Measurements from ENCODE around the gene NSD1. TPM values are rescaled to one million over a fixed set of nuclear protein-coding genes. Genes with fewer than 3 reads are reported as not detected.
"Not testable (repeated sequence)": the region's sequence is repeated elsewhere in the genome, so short reads cannot be mapped to it uniquely, and the experiment has no call there.

Gene NSD1
- total RNA-seq, 1 experiment from 2014 or later = 14.5 TPM

- DNase-seq (ENCODE audit: low read depth) = not testable (repeated sequence)
These were observed 44.4 kb downstream of the NSD1 start for GRCh38 chr5:177177847-177178437.

DNA sequence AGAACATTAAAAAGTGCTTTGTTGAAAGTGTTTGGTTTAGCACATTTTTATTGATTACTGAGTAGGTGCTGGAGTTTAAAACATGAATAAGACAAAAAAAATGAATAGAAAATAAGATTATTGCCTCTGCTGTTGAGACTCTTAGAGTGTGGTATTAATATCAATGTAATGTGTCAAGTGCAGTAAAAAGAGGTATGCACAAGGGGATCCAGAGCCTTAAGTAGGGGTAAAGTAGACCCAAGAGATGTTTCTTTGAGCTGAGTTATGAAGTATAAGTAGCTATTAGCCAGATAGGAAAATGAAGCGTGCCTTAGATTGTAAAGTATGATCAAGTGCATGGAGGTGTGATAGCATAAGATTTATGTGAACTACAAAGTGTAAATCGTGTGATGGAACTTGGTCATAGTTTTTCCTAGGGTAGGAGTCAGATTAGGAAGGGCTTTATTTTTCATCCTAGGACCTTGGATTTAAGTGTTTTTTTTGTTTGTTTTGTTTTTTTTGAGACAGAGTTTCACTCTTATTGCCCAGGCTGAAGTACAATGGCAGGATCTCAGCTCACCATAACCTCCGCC, 45.2 kb downstream of the NSD1 start:
- DNase-seq (ENCODE audit: low read depth) = no peak

DNA sequence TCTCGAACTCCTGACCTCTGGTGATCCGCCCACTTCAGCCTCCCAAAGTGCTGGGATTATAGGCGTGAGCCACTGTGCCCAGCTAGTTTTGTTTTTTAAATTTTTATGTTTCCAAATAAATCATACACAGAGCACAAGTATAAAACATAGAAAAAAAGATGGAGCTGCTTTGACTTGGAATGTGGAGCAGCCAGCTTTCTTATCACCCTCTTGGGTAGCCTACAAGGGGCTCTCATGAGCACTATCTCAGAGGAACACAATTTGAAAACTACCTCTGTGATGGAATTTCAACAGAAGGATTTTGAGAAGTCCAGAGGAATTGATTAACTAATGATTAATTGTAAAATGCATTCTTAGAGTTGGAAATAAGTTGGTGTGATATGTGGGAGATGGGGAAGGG, 45.9 kb downstream of the NSD1 start:
- no peak for DNase-seq (ENCODE audit: low read depth)

DNA sequence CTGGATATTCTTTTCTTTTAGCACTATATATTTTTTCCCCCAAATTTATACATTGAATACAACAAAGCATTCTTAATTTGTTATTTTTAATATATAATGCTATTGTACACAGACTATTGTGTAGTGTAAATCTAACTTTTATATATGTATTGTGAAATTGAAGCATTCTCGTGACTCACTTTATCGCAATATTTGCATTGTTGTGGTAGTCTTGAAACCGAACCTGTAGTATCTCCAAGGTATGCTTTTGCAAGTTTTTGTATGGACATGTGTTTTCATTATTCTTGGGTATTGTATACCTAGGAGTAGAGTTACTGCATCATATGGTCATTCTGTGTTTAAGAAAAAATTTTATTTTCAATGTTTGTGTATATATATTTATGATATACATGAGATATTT, 49.6 kb downstream of the NSD1 start:
- no peak for DNase-seq (ENCODE audit: low read depth)

- DNase-seq (ENCODE audit: low read depth) = no peak
These were observed 50.3 kb downstream of the NSD1 start for GRCh38 chr5:177183766-177184360.

DNA sequence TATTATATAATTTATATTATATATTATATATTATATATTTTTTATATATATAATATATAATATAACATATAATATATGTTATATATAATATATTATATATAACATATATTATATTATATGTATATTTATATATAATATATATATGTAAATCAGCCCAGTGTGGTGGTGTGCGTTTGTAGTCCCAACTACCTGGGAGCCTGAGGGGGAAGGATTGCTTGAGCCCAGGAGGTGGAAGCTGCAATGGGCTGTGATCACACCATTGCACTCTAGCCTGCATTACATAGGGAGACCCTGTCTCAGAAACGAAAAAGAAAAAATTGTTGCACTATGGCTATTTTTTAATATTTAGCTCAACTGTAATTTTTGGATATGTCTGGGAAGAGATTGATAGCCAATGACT, 52.4 kb downstream of the NSD1 start:
- no peak for DNase-seq (ENCODE audit: low read depth)

- no peak for DNase-seq (ENCODE audit: low read depth)
These were observed 53.1 kb downstream of the NSD1 start for GRCh38 chr5:177186645-177187044.

- no peak for DNase-seq (ENCODE audit: low read depth)
These were observed 55.2 kb downstream of the NSD1 start for GRCh38 chr5:177188775-177189174.

DNA sequence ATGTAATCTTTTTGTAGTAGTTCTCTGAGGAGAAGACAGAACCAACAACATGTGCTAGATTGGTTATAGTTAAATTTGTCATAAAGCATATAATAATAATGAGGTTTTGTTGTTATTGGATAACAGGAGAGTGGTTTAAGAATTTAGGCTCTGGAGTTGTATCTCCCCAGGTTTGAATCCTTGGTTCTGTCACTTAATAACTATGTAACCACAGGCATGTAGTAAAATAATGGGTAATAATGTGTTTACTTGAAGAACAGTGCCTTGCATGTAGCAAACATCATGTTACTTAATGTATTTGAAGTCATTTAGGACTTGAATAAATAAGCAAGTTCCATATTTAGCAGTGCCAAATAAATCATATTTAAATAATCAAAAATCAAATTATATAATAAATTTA, 55.8 kb downstream of the NSD1 start:
- DNase-seq (ENCODE audit: low read depth) = no peak

DNA sequence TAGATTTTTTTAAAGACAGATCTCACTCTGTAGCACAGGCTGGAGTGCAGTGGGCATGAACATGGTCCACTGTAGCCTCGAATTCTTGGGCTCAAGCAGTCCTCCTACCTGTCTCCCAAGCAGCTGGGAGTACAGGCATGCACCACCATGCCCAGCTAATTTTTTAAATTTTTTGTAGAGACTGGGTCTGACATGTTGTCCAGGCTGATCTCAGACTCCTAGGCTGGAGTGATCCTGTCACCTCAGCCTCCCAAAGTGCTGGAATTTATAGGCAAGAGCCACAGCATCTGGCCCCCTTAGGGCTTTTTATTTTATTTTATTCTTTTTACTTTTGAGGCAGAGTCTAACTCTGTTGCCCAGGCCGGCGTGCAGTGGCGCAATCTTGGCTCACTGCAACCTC, 56.4 kb downstream of the NSD1 start:
- DNase-seq (ENCODE audit: low read depth) = no peak

- peak; percentile 97 for DNase-seq (ENCODE audit: low read depth)
These were observed 60.7 kb downstream of the NSD1 start for GRCh38 chr5:177194268-177194667.

DNA sequence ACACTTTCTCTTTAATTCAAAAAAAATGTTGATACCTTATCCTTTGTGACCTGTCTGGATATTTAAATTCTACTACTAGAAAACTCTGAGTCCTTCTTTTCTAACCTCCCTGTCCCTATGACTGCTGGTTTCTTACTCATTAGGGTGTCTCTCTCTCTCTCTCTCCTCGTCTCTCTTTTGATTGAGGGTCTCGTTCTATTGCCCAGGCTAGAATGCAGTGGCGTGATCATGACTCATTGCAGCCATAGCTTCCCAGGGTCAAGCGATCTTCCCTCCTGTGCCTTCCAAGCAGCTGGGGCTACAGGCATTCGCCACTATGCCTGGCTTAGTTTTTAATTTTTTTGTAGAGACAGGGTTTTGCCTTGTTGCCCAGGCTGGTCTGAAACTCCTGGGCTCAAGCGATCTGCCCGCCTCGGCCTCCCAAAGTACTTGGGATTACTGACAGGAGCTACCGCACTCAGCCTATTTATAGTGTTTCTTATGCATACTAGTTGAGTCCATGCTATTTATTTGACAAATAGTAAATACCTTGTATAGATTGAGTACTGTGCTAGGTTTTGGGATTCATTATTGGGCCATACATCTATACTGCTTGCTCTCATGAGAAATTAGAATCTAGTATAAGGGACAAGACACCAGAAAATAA, 61.9 kb downstream of the NSD1 start:
- peak; percentile 65 for DNase-seq (ENCODE audit: low read depth)

DNA sequence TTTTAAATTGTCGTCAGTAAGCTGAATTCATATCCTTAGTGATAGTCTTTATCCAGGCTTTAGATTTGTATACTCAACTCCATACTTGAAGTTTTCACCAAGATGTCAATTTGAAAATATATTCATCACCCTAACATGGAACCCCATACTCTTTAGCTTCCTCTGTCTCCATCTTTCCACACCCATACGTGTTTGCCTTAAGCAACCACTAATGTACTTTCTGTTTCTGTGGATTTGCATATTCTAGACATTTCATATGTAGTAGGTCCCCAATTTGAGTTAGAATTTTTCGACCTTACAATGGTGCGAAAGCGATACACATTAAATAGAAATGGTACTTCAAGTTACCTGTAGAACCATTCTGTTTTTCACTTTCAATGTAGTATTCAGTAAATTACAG, 65.2 kb downstream of the NSD1 start:
- no peak for DNase-seq (ENCODE audit: low read depth)

GRCh38 chr5:177204281-177204680, 70.7 kb downstream of the NSD1 start:
- no peak for DNase-seq (ENCODE audit: low read depth)

DNA sequence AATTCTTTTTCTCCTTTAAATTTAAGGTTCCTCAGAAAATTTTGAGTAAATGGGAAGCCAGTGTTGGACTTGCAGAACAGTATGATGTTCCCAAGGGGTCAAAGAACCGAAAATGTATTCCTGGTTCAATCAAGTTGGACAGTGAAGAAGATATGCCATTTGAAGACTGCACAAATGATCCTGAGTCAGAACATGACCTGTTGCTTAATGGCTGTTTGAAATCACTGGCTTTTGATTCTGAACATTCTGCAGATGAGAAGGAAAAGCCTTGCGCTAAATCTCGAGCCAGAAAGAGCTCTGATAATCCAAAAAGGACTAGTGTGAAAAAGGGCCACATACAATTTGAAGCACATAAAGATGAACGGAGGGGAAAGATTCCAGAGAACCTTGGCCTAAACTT, 76.0 kb downstream of the NSD1 start:
- DNase-seq (ENCODE audit: low read depth) = no peak

GRCh38 chr5:177212242-177212641, 78.7 kb downstream of the NSD1 start:
- DNase-seq (ENCODE audit: low read depth) = no peak

GRCh38 chr5:177220576-177220975, 87.0 kb downstream of the NSD1 start:
- DNase-seq (ENCODE audit: low read depth) = no peak

DNA sequence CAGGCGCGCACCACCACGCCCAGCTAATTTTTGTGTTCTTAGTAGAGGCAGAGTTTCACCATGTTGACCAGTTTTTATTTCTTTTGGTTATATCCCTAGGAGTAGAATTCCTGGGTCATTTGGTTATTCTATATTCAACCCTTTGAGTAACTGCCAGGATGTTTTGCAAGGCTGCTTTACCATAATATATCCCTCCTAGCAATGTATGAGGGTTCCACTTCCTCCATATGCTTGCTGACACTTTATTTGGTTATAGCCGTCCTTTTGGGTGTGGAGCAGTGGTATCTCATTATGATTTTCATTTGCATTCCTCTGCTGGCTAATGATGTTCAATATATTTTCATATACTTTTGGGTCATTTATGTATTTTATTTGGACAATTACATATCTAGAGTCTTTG, 88.7 kb downstream of the NSD1 start:
- no peak for DNase-seq (ENCODE audit: low read depth)

- no peak for DNase-seq (ENCODE audit: low read depth)
These were observed 92.2 kb downstream of the NSD1 start for GRCh38 chr5:177225798-177226197.

DNA sequence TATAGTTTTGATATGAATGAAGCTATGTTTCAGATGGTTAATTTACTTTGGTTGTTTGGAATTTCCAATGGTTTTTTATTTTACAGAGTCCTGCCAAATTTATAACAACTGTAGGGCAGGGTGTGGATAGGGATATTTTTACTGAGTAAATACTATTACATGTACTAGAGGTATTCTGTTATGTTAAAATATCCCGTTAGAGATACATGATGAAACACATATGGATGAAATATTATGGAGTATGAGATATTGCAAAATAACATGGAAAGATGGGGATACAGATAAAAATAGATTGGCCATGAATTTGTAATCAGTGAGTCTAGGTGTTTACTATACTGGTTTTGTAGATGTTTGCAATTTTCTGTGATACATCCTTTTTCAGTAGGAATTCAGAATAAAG, 93.3 kb downstream of the NSD1 start:
- no peak for DNase-seq (ENCODE audit: low read depth)

- no peak for DNase-seq (ENCODE audit: low read depth)
These were observed 95.2 kb downstream of the NSD1 start for GRCh38 chr5:177228751-177229150.

DNA sequence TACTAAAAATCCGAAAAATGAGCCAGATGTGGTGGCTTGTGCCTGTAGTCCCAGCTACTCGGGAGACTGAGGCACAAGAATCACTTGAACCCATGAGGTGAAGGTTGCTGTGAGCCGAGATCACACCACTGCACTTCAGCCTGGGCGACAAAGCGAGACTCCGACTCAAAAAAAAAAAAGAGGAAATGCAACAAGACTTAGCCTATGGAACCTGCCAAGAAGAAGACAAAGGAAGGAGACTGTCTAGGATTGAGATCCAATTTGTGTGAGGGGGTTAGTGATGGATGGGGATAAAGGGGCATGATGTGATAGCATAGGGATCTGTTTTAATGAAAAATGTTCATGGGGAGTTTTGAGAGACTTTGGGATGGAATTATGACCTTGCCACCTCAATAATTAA, 97.1 kb downstream of the NSD1 start:
- DNase-seq (ENCODE audit: low read depth) = no peak

Measured in RPMI7951 (cell line).